Measurements from ENCODE around the gene BEST4.

GRCh38 chr1:44811234-44811633 is 23.3 kb upstream of the BEST4 start:
- no peak for TF ChIP-seq MAX (IDR thresholded peaks at IDR 0.05; ENCODE audit: insufficient read depth, insufficient read length)
- TF ChIP-seq CTCF (IDR thresholded peaks at IDR 0.05; ENCODE audit: extremely low read depth in 1 of 2, insufficient read depth in 1 of 2, low read depth in 1 of 2, low read length in 2 of 2), result no peak
- TF ChIP-seq POLR2AphosphoS5 (IDR thresholded peaks at IDR 0.05; ENCODE audit: insufficient read depth, low read depth, low read length), result no peak
- TF ChIP-seq EZH2 (IDR thresholded peaks at IDR 0.05; ENCODE audit: borderline replicate concordance, low read depth, low read length, severe bottlenecking), result no peak
- no peak for TF ChIP-seq POLR2A (IDR thresholded peaks at IDR 0.05; ENCODE audit: low read depth, low read length)
- TF ChIP-seq MYC (IDR thresholded peaks at IDR 0.05; ENCODE audit: low read depth, low read length), result no peak
- TF ChIP-seq JUN (IDR thresholded peaks at IDR 0.05; ENCODE audit: borderline replicate concordance, insufficient read depth, insufficient read length, low read depth), result no peak
- TF ChIP-seq FOS (IDR thresholded peaks at IDR 0.05; ENCODE audit: borderline replicate concordance, insufficient read depth, low read length), result no peak
- TF ChIP-seq GATA2 (IDR thresholded peaks at IDR 0.05; ENCODE audit: insufficient read depth, insufficient read length, low read depth, low read length), result no peak

Measured in endothelial cell of umbilical vein (primary cell).